Activated CD8-positive, alpha-beta memory T cell treated with anti-CD3 and anti-CD28 coated beads for 24 hours (primary cell): ENCODE data around the gene SRPK3.
"Not testable (repeated sequence)": the region's sequence is repeated elsewhere in the genome, so short reads cannot be mapped to it uniquely, and the experiment has no call there.

Source experiments
- DNase-seq: peaks from one replicate; pipeline ENCODE4 v3.0.0-alpha.2; 2020

Gene SRPK3

GRCh38 chrX:153746359-153746758 lies 34.5 kb upstream of the SRPK3 start:
- no peak for DNase-seq

GRCh38 chrX:153746991-153747390 lies 33.9 kb upstream of the SRPK3 start:
- not testable (repeated sequence) for DNase-seq

GRCh38 chrX:153749017-153749416 lies 31.8 kb upstream of the SRPK3 start:
- DNase-seq, result not testable (repeated sequence)

- no peak for DNase-seq
These were observed 30.6 kb upstream of the SRPK3 start for GRCh38 chrX:153750127-153750774.

- DNase-seq, result no peak
These were observed 25.7 kb upstream of the SRPK3 start for GRCh38 chrX:153755136-153755535.

GRCh38 chrX:153761863-153762262 lies 19.0 kb upstream of the SRPK3 start:
- no peak for DNase-seq

- DNase-seq, result no peak
These were observed 18.1 kb upstream of the SRPK3 start for GRCh38 chrX:153762626-153763173.

- DNase-seq, result no peak
These were observed 17.4 kb upstream of the SRPK3 start for GRCh38 chrX:153763298-153763932.

GRCh38 chrX:153763989-153764755 lies 16.7 kb upstream of the SRPK3 start, which contains the start of gene PLXNB3:
Gene PLXNB3, plus strand, starts transcription at chrX:153764249. Its CDS starts 1,287 bp downstream, at chrX:153765536.
- peak; percentile 92 for DNase-seq

GRCh38 chrX:153764786-153765137 lies 16.1 kb upstream of the SRPK3 start:
- DNase-seq, result no peak

- DNase-seq, result no peak
These were observed 15.4 kb upstream of the SRPK3 start for GRCh38 chrX:153765138-153766079.

GRCh38 chrX:153766098-153766817 lies 14.6 kb upstream of the SRPK3 start:
- no peak for DNase-seq

GRCh38 chrX:153766871-153767673 lies 13.8 kb upstream of the SRPK3 start:
- no peak for DNase-seq

GRCh38 chrX:153767674-153768055 lies 13.2 kb upstream of the SRPK3 start:
- no peak for DNase-seq

- DNase-seq, result no peak
These were observed 12.3 kb upstream of the SRPK3 start for GRCh38 chrX:153768311-153769157.

GRCh38 chrX:153769158-153769864 lies 11.5 kb upstream of the SRPK3 start:
- no peak for DNase-seq

GRCh38 chrX:153769865-153770600 lies 10.8 kb upstream of the SRPK3 start:
- DNase-seq, result no peak

GRCh38 chrX:153770601-153771414 lies 10.0 kb upstream of the SRPK3 start:
- no peak for DNase-seq
